Hepatocyte (in vitro differentiated cells): ENCODE results near the gene HDHD2. TPM values are rescaled to one million over a fixed set of nuclear protein-coding genes. Genes with fewer than 3 reads are reported as not detected.

Experiments
- DNase-seq: peaks from one replicate; pipeline ENCODE4 v3.0.0-alpha.2; 2016; ENCODE audit warnings: low spot score
- H2AFZ ChIP-seq: fragments of 200-600 bp; sonication (generic); 2 replicates; pipeline ENCODE4 v1.6.0; 2016; ENCODE audit warnings: antibody characterized with exemption, mild to moderate bottlenecking
- H3K27ac ChIP-seq: fragments of 200-600 bp; sonication (generic); 2 replicates; pipeline ENCODE4 v1.5.1; 2016; ENCODE audit warnings: mild to moderate bottlenecking
- H3K27me3 ChIP-seq: fragments of 200-600 bp; sonication (generic); 2 replicates; pipeline ENCODE4 v1.6.1; 2016
- H3K36me3 ChIP-seq: fragments of 200-600 bp; sonication (generic); replicated peaks from 2 replicates; pipeline ENCODE4 v1.5.1; 2016; ENCODE audit warnings: low read depth; ENCODE audit not compliant: insufficient read depth
- H3K4me1 ChIP-seq: fragments of 200-600 bp; sonication (generic); 2 replicates; pipeline ENCODE4 v1.5.1; 2016; ENCODE audit warnings: mild to moderate bottlenecking, moderate library complexity; ENCODE audit not compliant: insufficient read depth
- H3K4me2 ChIP-seq: fragments of 200-600 bp; sonication (generic); 2 replicates; pipeline ENCODE4 v1.6.0; 2016
- H3K4me3 ChIP-seq: fragments of 200-600 bp; sonication (generic); 2 replicates; pipeline ENCODE4 v1.5.1; 2016; ENCODE audit warnings: mild to moderate bottlenecking
- H3K79me2 ChIP-seq: fragments of 200-600 bp; sonication (generic); 2 replicates; pipeline ENCODE4 v1.6.0; 2017; ENCODE audit warnings: mild to moderate bottlenecking
- H3K9me2 ChIP-seq: fragments of 200-600 bp; sonication (generic); replicated peaks from 2 replicates; pipeline ENCODE4 v1.6.0; 2017; ENCODE audit warnings: mild to moderate bottlenecking; ENCODE audit not compliant: insufficient read depth
- H3K9me3 ChIP-seq: fragments of 200-600 bp; sonication (generic); 2 replicates; pipeline ENCODE4 v1.5.1; 2016; ENCODE audit warnings: low read depth, mild to moderate bottlenecking
- H4K20me1 ChIP-seq: fragments of 200-600 bp; sonication (generic); 2 replicates; pipeline ENCODE4 v1.6.0; 2016; ENCODE audit warnings: mild to moderate bottlenecking; ENCODE audit not compliant: insufficient read depth, poor library complexity, severe bottlenecking
- EZH2 ChIP-seq: fragments of 200-600 bp; sonication (generic); IDR thresholded peaks from 2 replicates; pipeline ENCODE4 v1.6.1; 2016; ENCODE audit warnings: antibody characterized with exemption, mild to moderate bottlenecking, borderline replicate concordance
- EZH2phosphoT487 ChIP-seq: fragments of 200-600 bp; sonication (generic); IDR thresholded peaks from one replicate; pipeline ENCODE4 v1.6.1; 2018; ENCODE audit warnings: antibody characterized with exemption, mild to moderate bottlenecking, low read depth, moderate library complexity; ENCODE audit not compliant: unreplicated experiment, severe bottlenecking
- WGBS: methylation state at CpG from one replicate; pipeline ENCODE4 v1.1.6; 2016; ENCODE audit warnings: low lambda C conversion rate; ENCODE audit errors: missing lambda C conversion rate; 5-methylcytosine and 5-hydroxymethylcytosine counted together
- polyA plus RNA-seq: library from polyadenylated mRNA; unstranded; fragments of >200 nt; fragmentation: Nextera tagmentation; extraction: Ambion mirVana; gene quantifications from 2 replicates; pipeline ENCODE4 v1.2.1, GENCODE V29; 2016
- total RNA-seq: library from RNA; depleted of rRNA; stranded (reverse); fragments of >200 nt; gene quantifications from 2 replicates; pipeline ENCODE4 v1.2.3, GENCODE V29; 2014
- TF ChIP-seq, protein P1 (sequence below): fragments of 200-600 bp; sonication (generic); IDR thresholded peaks from 2 replicates; pipeline ENCODE4 v1.5.1; 2016; ENCODE audit warnings: antibody characterized with exemption, mild to moderate bottlenecking; ENCODE audit not compliant: poor library complexity

Gene HDHD2
- total and polyA plus RNA-seq, 2 experiments from 2014 or later = 22.3 to 32.1 TPM

DNA sequence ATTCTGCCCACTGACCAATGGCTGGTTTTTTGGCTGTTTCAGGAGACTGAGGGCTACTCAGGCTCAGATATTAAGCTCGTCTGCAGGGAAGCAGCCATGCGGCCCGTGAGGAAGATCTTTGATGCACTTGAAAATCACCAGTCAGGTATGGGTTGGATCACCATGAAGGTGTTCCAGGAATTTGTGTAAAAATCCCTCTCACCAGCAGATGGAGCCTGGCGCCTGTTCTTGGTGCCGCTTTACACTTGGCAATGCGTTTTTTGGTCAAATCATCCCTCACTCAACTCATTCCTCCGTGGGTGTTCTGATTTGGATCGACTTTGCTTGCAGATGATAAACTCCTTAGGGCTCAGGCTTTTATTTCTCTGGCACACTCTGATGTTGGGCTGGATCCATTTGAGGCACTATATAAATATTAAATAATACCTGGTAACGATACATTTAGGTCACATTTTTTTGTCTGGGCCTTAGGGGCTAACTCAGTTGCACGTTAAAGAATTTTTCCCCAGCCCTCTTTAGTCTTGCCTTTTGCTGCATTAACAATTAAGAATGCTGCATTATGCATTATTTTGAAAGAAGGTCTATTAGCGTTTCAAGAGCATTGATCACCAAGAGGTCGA, 50.0 kb downstream of the HDHD2 start:
- no peak overlapping the region for H3K4me3 ChIP-seq
- no peak overlapping the region for H3K4me2 ChIP-seq
- no peaks in the 10 kb centered on the region for H3K27me3 ChIP-seq
- DNase-seq = peak; percentile 72
- no peaks in the 10 kb centered on the region for H4K20me1 ChIP-seq
- H2AFZ ChIP-seq = no peak overlapping the region
- no peak overlapping the region for H3K27ac ChIP-seq
- WGBS = 33% methylated on average over 12 of the region's 12 CpGs
- H3K9me2 ChIP-seq = no peaks in the 10 kb centered on the region
- H3K9me3 ChIP-seq = no peaks in the 10 kb centered on the region
- no peak for TF ChIP-seq EZH2
- TF ChIP-seq, protein P1, sequence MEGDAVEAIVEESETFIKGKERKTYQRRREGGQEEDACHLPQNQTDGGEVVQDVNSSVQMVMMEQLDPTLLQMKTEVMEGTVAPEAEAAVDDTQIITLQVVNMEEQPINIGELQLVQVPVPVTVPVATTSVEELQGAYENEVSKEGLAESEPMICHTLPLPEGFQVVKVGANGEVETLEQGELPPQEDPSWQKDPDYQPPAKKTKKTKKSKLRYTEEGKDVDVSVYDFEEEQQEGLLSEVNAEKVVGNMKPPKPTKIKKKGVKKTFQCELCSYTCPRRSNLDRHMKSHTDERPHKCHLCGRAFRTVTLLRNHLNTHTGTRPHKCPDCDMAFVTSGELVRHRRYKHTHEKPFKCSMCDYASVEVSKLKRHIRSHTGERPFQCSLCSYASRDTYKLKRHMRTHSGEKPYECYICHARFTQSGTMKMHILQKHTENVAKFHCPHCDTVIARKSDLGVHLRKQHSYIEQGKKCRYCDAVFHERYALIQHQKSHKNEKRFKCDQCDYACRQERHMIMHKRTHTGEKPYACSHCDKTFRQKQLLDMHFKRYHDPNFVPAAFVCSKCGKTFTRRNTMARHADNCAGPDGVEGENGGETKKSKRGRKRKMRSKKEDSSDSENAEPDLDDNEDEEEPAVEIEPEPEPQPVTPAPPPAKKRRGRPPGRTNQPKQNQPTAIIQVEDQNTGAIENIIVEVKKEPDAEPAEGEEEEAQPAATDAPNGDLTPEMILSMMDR = peak; percentile 72
- H3K4me1 ChIP-seq = no peaks in the 10 kb centered on the region
- no peaks in the 10 kb centered on the region for H3K79me2 ChIP-seq
- no peaks in the 10 kb centered on the region for H3K36me3 ChIP-seq

DNA sequence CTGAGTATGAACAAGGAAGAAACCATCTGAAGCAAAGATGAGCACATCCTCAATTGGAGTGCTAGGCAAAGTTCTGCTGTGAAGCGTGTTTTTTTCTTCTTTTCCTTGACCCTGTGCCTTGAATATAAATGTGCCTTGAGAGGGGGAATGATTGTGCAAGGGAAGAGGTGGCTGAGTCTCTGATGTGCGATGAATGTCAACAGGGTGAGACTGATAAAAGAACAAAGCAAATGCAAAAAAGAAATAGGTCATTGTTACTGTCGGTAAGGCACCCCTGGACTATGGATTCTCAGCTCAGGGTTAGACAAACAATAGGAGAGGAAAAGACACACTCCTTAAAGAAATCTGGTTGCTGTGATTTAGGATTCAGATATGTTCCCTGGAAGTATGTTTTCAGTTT, 54.5 kb downstream of the HDHD2 start:
- TF ChIP-seq EZH2 (no peak), EZH2phosphoT487 (no peak)
- TF ChIP-seq, protein P1 = no peak
- Histone ChIP-seq H3K9me3 (no peaks in the 10 kb centered on the region), H3K79me2 (no peaks in the 10 kb centered on the region), H3K4me3 (no peak overlapping the region), H2AFZ (no peak overlapping the region), H3K4me1 (no peaks in the 10 kb centered on the region), H3K9me2 (no peaks in the 10 kb centered on the region), H3K27ac (no peak overlapping the region), H3K36me3 (no peaks in the 10 kb centered on the region), H3K4me2 (no peak overlapping the region), H4K20me1 (no peaks in the 10 kb centered on the region), H3K27me3 (no peaks in the 10 kb centered on the region)
- 49% methylated on average over 3 of the region's 3 CpGs for WGBS
- DNase-seq = no peak

DNA sequence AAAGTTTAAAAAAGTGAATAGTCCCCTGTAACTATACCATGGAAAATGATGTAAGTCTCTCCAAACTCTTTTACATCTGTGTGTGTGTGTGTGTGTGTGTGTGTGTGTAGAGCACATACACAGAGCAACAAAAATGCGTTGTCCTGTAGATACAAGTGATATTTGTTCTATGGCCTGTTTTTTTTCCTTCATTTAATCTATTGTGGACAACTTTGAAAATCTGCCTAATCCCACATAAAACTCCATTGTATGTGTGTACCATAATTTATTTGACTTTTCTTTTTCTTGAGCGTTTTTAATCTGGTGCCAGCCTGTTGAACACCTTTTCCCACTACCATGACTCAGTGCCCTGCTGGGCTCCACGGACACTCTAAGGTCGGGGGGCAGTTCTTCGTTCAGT, 62.6 kb downstream of the HDHD2 start:
- no peaks in the 10 kb centered on the region for H4K20me1 ChIP-seq
- H2AFZ ChIP-seq = no peak overlapping the region
- no peaks in the 10 kb centered on the region for H3K27me3 ChIP-seq
- H3K27ac ChIP-seq = no peak overlapping the region
- no peak for DNase-seq
- H3K4me1 ChIP-seq = no peaks in the 10 kb centered on the region
- H3K79me2 ChIP-seq = no peaks in the 10 kb centered on the region
- H3K9me2 ChIP-seq = no peaks in the 10 kb centered on the region
- no peak for TF ChIP-seq EZH2phosphoT487
- WGBS = 92% methylated on average over 5 of the region's 5 CpGs
- H3K4me2 ChIP-seq = no peak overlapping the region
- no peak overlapping the region for H3K4me3 ChIP-seq
- no peaks in the 10 kb centered on the region for H3K36me3 ChIP-seq
- H3K9me3 ChIP-seq = no peaks in the 10 kb centered on the region

GRCh38 chr18:47081578-47081977, 68.7 kb downstream of the HDHD2 start:
- H3K4me1 ChIP-seq = no peaks in the 10 kb centered on the region
- H3K4me2 ChIP-seq = no peak overlapping the region
- H3K27ac ChIP-seq = no peak overlapping the region
- H3K9me3 ChIP-seq = no peaks in the 10 kb centered on the region
- H2AFZ ChIP-seq = no peak overlapping the region
- H3K36me3 ChIP-seq = no peaks in the 10 kb centered on the region
- H3K4me3 ChIP-seq = no peak overlapping the region
- no peak for TF ChIP-seq EZH2phosphoT487
- TF ChIP-seq EZH2 = no peak
- TF ChIP-seq, protein P1 = no peak
- H3K27me3 ChIP-seq = no peaks in the 10 kb centered on the region
- no peaks in the 10 kb centered on the region for H3K79me2 ChIP-seq
- WGBS = 90% methylated on average over 2 of the region's 2 CpGs
- H3K9me2 ChIP-seq = peaks cover 3% of the 10 kb centered on the region
- DNase-seq = no peak
- no peaks in the 10 kb centered on the region for H4K20me1 ChIP-seq
